Endodermal cell (in vitro differentiated cells): ENCODE results near the gene LARP6. TPM values are rescaled to one million over a fixed set of nuclear protein-coding genes. Genes with fewer than 3 reads are reported as not detected.

Source experiments
- DNase-seq: peaks from one replicate; pipeline ENCODE4 v3.0.0-alpha.2; 2017
- H3K27ac ChIP-seq: 2 replicates; pipeline ENCODE4 v1.5.1; 2013; ENCODE audit warnings: mild to moderate bottlenecking, low read depth, low read length, moderate library complexity
- H3K27me3 ChIP-seq: 2 replicates; pipeline ENCODE4 v1.6.1; 2013; ENCODE audit warnings: mild to moderate bottlenecking, low read length, moderate library complexity; ENCODE audit not compliant: insufficient read depth, control insufficient read depth, poor library complexity, severe bottlenecking
- H3K36me3 ChIP-seq: 2 replicates; pipeline ENCODE4 v1.7.0; 2013; ENCODE audit warnings: mild to moderate bottlenecking, low read length, moderate library complexity; ENCODE audit not compliant: control insufficient read depth, insufficient read depth
- H3K4me1 ChIP-seq: one replicate; pipeline ENCODE4 v1.7.0; 2013; ENCODE audit warnings: low read length; ENCODE audit not compliant: control insufficient read depth, insufficient read depth
- H3K4me3 ChIP-seq: 2 replicates; pipeline ENCODE4 v1.5.1; 2013; ENCODE audit warnings: mild to moderate bottlenecking, low read length, moderate library complexity
- H3K9ac ChIP-seq: 2 replicates; pipeline ENCODE4 v1.6.1; 2013; ENCODE audit warnings: mild to moderate bottlenecking, low read length, moderate library complexity; ENCODE audit not compliant: poor library complexity, severe bottlenecking; ENCODE audit errors: extremely low read depth
- H3K9me3 ChIP-seq: 2 replicates; pipeline ENCODE4 v1.6.1; 2013; ENCODE audit warnings: mild to moderate bottlenecking, low read length, moderate library complexity; ENCODE audit not compliant: control insufficient read depth
- H3K27ac Mint-ChIP-seq: 2 replicates; pipeline ENCODE4 v1.8.0; 2020; ENCODE audit warnings: mixed read lengths
- H3K27me3 Mint-ChIP-seq: 2 replicates; pipeline ENCODE4 v1.8.0; 2021; ENCODE audit warnings: mild to moderate bottlenecking, mixed read lengths; ENCODE audit not compliant: insufficient read depth
- H3K36me3 Mint-ChIP-seq: 2 replicates; pipeline ENCODE4 v1.8.0; 2020; ENCODE audit warnings: low read depth, mixed read lengths
- H3K4me1 Mint-ChIP-seq: 2 replicates; pipeline ENCODE4 v1.8.0; 2020; ENCODE audit warnings: mixed read lengths
- H3K4me3 Mint-ChIP-seq: 2 replicates; pipeline ENCODE4 v1.8.0; 2020; ENCODE audit warnings: mild to moderate bottlenecking, moderate library complexity, mixed read lengths
- H3K9me3 Mint-ChIP-seq: 2 replicates; pipeline ENCODE4 v1.8.0; 2020; ENCODE audit warnings: mild to moderate bottlenecking, mixed read lengths
- CTCF ChIP-seq: fragments of 200-600 bp; sonication (generic); conservative IDR thresholded peaks from 2 replicates; pipeline ENCODE4 v1.5.0; 2021; ENCODE audit warnings: antibody characterized with exemption, mild to moderate bottlenecking
- WGBS, 2 experiments: methylation state at CpG; one replicate each; pipeline versions ENCODE4 v1.1.5 to v1.1.7; 2013; ENCODE audit warnings: missing lambda C conversion rate in 2 of 2, mixed read lengths in 1 of 2; ENCODE audit not compliant: insufficient coverage in 1 of 2, insufficient read length in 1 of 2; 5-methylcytosine and 5-hydroxymethylcytosine counted together
- total RNA-seq, 2 donors: library from RNA; stranded (reverse); fragmentation: NEBNext Ultra II Directional in 1 of 2; extraction: Animal tissue kit (Norgen Biotek cat#: 25700) in 1 of 2; gene quantifications; 2 replicates in 1 of 2; 3 replicates in 1 of 2; pipeline ENCODE4 v1.2.1, GENCODE V29; 2021

The LARP6 gene
- total RNA-seq, 2 donors from 2014 or later, result 24.0 to 24.9 TPM

DNA sequence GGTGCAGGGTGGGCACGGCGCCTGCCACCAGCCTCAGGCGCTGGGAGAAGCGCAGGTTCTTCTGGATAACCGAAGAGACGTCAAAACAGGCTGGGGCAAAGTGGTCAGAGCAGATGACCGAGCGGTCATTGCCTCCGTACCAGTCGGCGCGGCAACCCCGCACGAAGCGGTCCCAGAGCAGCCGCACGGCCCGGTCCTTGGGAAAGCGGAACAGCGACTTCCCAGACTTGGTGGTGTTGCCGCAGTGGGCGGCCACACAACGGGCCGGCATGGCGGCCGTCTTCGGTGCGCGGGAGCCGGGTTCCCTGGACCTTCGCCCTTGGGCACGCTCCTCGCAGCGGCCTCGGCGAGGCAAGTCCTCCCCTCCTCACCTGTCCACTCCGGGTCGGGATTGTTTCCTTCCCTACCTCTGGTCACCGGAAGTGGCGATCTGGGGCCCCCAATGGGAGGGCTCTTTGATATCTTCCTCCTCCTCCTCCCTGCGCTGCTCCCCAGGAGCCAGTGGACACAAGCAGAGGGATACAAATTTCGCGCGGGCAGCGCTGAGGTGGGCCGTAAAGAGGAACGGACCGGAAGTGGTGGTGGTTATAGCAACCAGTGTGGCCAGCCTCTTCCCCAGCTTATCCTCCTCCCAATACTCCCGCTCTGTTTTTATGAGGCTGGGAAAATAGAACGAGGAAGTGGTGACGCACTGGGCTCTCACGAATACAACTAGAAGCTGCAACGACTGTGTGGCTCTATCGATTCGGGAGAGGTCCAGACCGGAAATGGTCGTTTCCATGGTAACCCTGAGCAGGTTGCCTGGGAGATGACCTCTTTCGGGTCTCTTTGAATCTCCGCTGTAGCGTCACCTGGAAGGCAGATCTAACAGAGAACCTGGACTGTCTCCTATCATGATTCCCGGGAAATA is 38.3 kb upstream of the LARP6 start, which contains the start of the genes LRRC49 and THAP10:
TSS of gene LRRC49 (plus strand) at position 825 of the 910 bp plus-strand sequence. CDS start at position 894, 69 bp downstream.
TSS of gene THAP10 (minus strand) at position 432 of the 910 bp plus-strand sequence. CDS start at position 271, 161 bp downstream.
- H3K9ac ChIP-seq, result peak within 1 kb of the TSS; percentile 31
- Mint-ChIP-seq H3K36me3 (no peaks in the 10 kb centered on the region), H3K27ac (peak within 1 kb of the TSS; percentile 91), H3K9me3 (no peaks in the 10 kb centered on the region), H3K4me3 (peak within 1 kb of the TSS; percentile 86), H3K4me1 (peaks cover 11% of the 10 kb centered on the region), H3K27me3 (no peaks in the 10 kb centered on the region)
- peak within 1 kb of the TSS; percentile 85 for H3K27ac ChIP-seq
- no peaks in the 10 kb centered on the region for H3K36me3 ChIP-seq
- H3K27me3 ChIP-seq, result no peaks in the 10 kb centered on the region
- 0% methylated on average over 24 to 61 of the region's 61 CpGs for WGBS, 2 experiments
- DNase-seq, result peak; percentile 94
- no peak for TF ChIP-seq CTCF
- H3K9me3 ChIP-seq, result no peaks in the 10 kb centered on the region
- H3K4me3 ChIP-seq, result peak within 1 kb of the TSS; percentile 97
- no peaks in the 10 kb centered on the region for H3K4me1 ChIP-seq

GRCh38 chr15:70882361-70882760 is 28.4 kb upstream of the LARP6 start:
- H3K4me1 ChIP-seq, result peaks cover 6% of the 10 kb centered on the region
- no peak overlapping the region for H3K27ac ChIP-seq
- no peaks in the 10 kb centered on the region for H3K9me3 ChIP-seq
- Mint-ChIP-seq H3K9me3 (no peaks in the 10 kb centered on the region), H3K27me3 (no peaks in the 10 kb centered on the region), H3K4me1 (peaks cover 18% of the 10 kb centered on the region), H3K4me3 (no peak overlapping the region), H3K27ac (no peak overlapping the region), H3K36me3 (no peaks in the 10 kb centered on the region)
- no peak for DNase-seq
- 94 to 100% methylated on average over 1 to 2 of the region's 2 CpGs for WGBS, 2 experiments
- H3K9ac ChIP-seq, result no peak overlapping the region
- H3K36me3 ChIP-seq, result no peaks in the 10 kb centered on the region
- no peaks in the 10 kb centered on the region for H3K27me3 ChIP-seq
- TF ChIP-seq CTCF, result no peak
- no peak overlapping the region for H3K4me3 ChIP-seq

DNA sequence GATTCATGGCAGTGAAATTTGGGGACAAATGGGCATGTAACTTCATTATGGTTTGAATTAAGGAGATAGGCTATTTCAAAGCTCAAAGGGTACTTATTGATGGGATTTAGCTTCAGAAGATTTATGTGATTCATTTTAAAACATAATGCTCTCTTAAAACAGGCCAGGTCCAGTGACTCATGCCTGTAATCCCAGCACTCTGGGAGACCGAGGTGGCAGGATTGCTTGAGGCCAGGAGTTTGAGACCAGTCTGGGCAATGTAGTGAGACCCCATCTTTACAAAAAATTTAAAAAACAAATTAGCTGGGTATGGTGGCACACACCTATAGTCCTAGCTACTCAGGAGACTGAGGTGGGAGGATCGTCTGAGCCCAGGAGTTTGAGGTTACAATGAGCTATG is 26.8 kb upstream of the LARP6 start:
- no peak overlapping the region for H3K4me3 ChIP-seq
- DNase-seq, result no peak
- H3K36me3 ChIP-seq, result no peaks in the 10 kb centered on the region
- peaks cover 6% of the 10 kb centered on the region for H3K4me1 ChIP-seq
- peaks cover 28% of the 10 kb centered on the region for H3K4me1 Mint-ChIP-seq
- TF ChIP-seq CTCF, result no peak
- no peaks in the 10 kb centered on the region for H3K27me3 ChIP-seq
- H3K27ac Mint-ChIP-seq, result no peak overlapping the region
- H3K36me3 Mint-ChIP-seq, result no peaks in the 10 kb centered on the region
- no peak overlapping the region for H3K27ac ChIP-seq
- H3K27me3 Mint-ChIP-seq, result no peaks in the 10 kb centered on the region
- no peaks in the 10 kb centered on the region for H3K9me3 ChIP-seq
- no peaks in the 10 kb centered on the region for H3K9me3 Mint-ChIP-seq
- H3K9ac ChIP-seq, result no peak overlapping the region
- no peak overlapping the region for H3K4me3 Mint-ChIP-seq
- 93 to 97% methylated on average over 2 of the region's 2 CpGs for WGBS, 2 experiments
